ENCODE data around the gene RASA3. TPM values are rescaled to one million over a fixed set of nuclear protein-coding genes. Genes with fewer than 3 reads are reported as not detected.

Gene RASA3
- total RNA-seq, 1 donor = 36.1 TPM

- no peak overlapping the region for H3K4me3 ChIP-seq (ENCODE audit: low read depth, low read length)
- no peak for TF ChIP-seq CTCF (IDR thresholded peaks at IDR 0.05; ENCODE audit: insufficient read depth, low read length)
- DNase-seq (ENCODE audit: low read depth) = no peak
These were observed 90.9 kb downstream of the RASA3 start for GRCh38 chr13:114041493-114041892.

DNA sequence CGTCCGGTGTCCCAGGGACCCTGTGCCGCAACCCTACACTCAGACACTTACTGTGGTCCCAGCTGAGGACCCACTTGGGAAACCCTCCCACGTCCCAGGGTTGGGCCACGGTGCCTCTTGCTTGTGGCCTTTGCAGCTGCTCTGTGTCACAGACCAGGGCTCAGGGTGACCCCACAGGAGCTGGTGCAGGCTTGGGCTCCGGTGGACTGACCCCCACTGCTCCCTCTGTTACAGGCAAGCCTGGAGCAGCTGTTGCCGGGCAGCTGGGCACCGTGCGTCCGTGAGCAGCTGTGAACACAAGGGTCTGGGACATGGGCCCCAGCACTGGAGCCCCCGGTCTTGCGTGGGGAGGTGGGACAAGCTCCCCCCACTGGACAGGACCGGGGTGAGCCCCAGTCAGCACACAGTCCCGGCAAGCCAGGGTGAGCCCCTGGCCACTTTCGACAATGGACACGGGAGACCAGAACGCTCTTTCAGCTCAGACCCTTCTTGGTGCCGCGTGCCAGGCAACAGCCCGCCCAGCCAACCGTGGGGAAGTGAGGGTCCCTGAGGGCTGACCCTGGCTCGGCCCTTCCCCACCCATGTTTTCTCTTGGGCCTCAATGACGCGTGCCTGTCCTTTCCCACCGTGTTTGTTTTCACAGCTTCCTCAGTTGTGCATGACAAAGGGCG is 92.8 kb downstream of the RASA3 start:
- DNase-seq (ENCODE audit: low read depth) = no peak
- TF ChIP-seq CTCF (IDR thresholded peaks at IDR 0.05; ENCODE audit: insufficient read depth, low read length) = no peak
- H3K4me3 ChIP-seq (ENCODE audit: low read depth, low read length) = no peak overlapping the region

- H3K4me3 ChIP-seq (ENCODE audit: low read depth, low read length) = no peak overlapping the region
- no peak for TF ChIP-seq CTCF (IDR thresholded peaks at IDR 0.05; ENCODE audit: insufficient read depth, low read length)
- DNase-seq (ENCODE audit: low read depth) = no peak
These were observed 93.5 kb downstream of the RASA3 start for GRCh38 chr13:114038900-114039299.

DNA sequence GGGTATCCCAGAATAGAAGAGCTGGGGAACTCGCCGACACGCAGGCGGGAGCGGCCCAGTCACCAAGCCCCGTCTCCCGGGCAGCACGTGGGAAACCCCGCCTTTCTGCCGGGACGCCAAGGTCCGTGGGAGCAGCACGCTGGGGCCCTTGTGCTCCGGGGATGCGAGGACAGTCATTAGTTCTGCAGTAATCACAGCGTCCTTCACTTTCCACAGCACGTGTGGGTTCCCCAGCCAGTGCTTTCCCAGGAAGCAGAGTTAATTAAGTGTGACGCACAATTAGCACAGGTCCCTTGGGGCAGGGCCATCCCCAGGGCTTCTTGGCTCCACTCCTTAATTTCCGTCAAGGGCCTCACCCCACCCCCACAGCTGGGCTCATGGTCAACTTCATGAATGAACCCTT is 94.2 kb downstream of the RASA3 start:
- no peak for TF ChIP-seq CTCF (IDR thresholded peaks at IDR 0.05; ENCODE audit: insufficient read depth, low read length)
- DNase-seq (ENCODE audit: low read depth) = no peak
- no peak overlapping the region for H3K4me3 ChIP-seq (ENCODE audit: low read depth, low read length)

GRCh38 chr13:114037674-114038073 is 94.7 kb downstream of the RASA3 start:
- DNase-seq (ENCODE audit: low read depth) = no peak
- TF ChIP-seq CTCF (IDR thresholded peaks at IDR 0.05; ENCODE audit: insufficient read depth, low read length) = no peak

GRCh38 chr13:114035583-114036531 is 96.6 kb downstream of the RASA3 start:
- no peak for TF ChIP-seq CTCF (IDR thresholded peaks at IDR 0.05; ENCODE audit: insufficient read depth, low read length)
- peak; percentile 28 for DNase-seq (ENCODE audit: low read depth)
- H3K4me3 ChIP-seq (ENCODE audit: low read depth, low read length) = no peak overlapping the region

More at GRCh38 chr13:114037674-114038073, 94.7 kb downstream of the RASA3 start:
- H3K4me3 ChIP-seq (ENCODE audit: low read depth, low read length) = no peak overlapping the region

Data from fibroblast of the aortic adventitia (primary cell).